ENCODE results near the gene CHST11.

DNA sequence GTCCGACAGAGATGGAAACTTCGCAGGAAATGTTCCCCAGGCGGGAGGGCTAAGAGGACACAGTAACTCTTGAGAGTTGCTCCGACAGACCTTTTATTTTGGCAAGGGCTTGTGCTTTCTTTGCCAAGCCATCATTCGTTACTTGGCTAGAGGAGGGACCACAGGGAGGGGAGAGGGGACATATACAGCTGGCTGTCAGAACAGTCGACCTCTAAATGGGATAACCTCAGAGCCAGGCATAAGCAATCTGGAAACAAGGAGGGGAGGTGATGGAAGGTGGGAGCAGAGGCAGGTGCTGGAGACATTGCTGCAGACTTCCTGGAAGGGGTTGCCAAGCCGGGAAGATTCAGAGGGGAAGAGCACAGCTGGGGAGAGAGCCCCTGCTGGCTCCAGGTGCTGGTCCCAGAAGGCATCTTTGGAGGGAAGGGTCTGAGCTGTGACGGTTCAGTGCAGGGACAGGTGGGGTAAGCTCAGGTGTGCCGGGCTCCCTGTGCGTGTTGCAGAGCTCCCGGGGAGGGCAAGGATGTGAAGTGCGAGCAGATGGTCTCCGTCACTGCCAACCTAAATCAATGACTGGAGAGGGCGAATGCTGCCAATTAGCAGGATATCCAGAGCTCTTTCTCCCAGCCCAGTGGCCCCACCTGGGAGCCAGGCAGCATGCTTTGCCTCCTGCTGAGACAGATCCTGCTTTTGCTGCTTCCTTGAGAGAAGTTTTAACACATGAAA lies 50.1 kb downstream of the CHST11 start:
- TF ChIP-seq CTCF (IDR thresholded peaks at IDR 0.05; ENCODE audit: insufficient read depth, low read length, poor library complexity, severe bottlenecking) (no peak), EZH2phosphoT487 (conservative IDR thresholded peaks at IDR 0.05; ENCODE audit: low read length) (no peak)
